Right renal cortex interstitium (tissue), 3 donors: ENCODE measurements around the gene HAUS1. TPM values are rescaled to one million over a fixed set of nuclear protein-coding genes. Genes with fewer than 3 reads are reported as not detected.

ENCODE experiments used
- polyA plus RNA-seq, 3 donors: library from polyadenylated mRNA; unstranded; fragments of 120-200 nt; gene quantifications; one replicate each; pipeline ENCODE4 v1.2.1, GENCODE V29; 2013; ENCODE audit not compliant: insufficient read length in 3 of 3

The HAUS1 gene
- polyA plus RNA-seq, 3 donors: 52.7 to 57.3 (median 52.8) TPM

Other genes starting within 250 kb of the HAUS1 start
- 10 to 100 TPM; 16.0 to 19.5 (median 18.1) TPM for gene EPG5, start 137.1 kb upstream of the HAUS1 start, polyA plus RNA-seq
- 10 to 100 TPM in 1 of 3 donors, 1 to 10 TPM in 2; 9.4 to 10.2 (median 9.8) TPM for gene PSTPIP2, start 32.1 kb upstream of the HAUS1 start, polyA plus RNA-seq
- 100 to 1,000 TPM; 722 to 778 (median 731) TPM for gene ATP5F1A, start 6.1 kb upstream of the HAUS1 start, polyA plus RNA-seq